GM19025 (cell line): Measurements from ENCODE around the gene EVL.
A peak's percentile ranks its signal among the peaks of the same experiment; 100 is the strongest.
"Not testable (repeated sequence)": the region's sequence is repeated elsewhere in the genome, so short reads cannot be mapped to it uniquely, and the experiment has no call there.

Experiments used
- ATAC-seq: cut with Tn5 transposase; IDR thresholded peaks from one replicate; pipeline ENCODE4 v1.9.1; 2021; ENCODE audit warnings: mild to moderate bottlenecking, low read depth, moderate library complexity; ENCODE audit not compliant: unreplicated experiment

Gene EVL

GRCh38 chr14:100065111-100065871 lies at the start of gene EVL:
Gene EVL (plus strand): TSS chr14:100065422. CDS start chr14:100065501, 79 bp downstream.
- ATAC-seq, result peak; percentile 50

- ATAC-seq, result no peak
Measured at GRCh38 chr14:100017553-100017952, 47.7 kb upstream of the EVL start.

GRCh38 chr14:100018054-100018453 lies 47.2 kb upstream of the EVL start:
- ATAC-seq, result no peak

- ATAC-seq, result no peak
Measured at GRCh38 chr14:100018482-100018881, 46.7 kb upstream of the EVL start.

- no peak for ATAC-seq
Measured at GRCh38 chr14:100019156-100019744, 46.0 kb upstream of the EVL start.

GRCh38 chr14:100020629-100021028 lies 44.6 kb upstream of the EVL start:
- ATAC-seq, result no peak

- no peak for ATAC-seq
Measured at GRCh38 chr14:100022772-100023451, 42.3 kb upstream of the EVL start.

GRCh38 chr14:100025111-100025510 lies 40.1 kb upstream of the EVL start:
- no peak for ATAC-seq

GRCh38 chr14:100027771-100028490 lies 37.3 kb upstream of the EVL start:
- ATAC-seq, result no peak

- no peak for ATAC-seq
Measured at GRCh38 chr14:100028990-100029677, 36.1 kb upstream of the EVL start.

- ATAC-seq, result not testable (repeated sequence)
Measured at GRCh38 chr14:100030006-100030405, 35.2 kb upstream of the EVL start.

GRCh38 chr14:100030452-100031153 lies 34.6 kb upstream of the EVL start:
- no peak for ATAC-seq

- no peak for ATAC-seq
Measured at GRCh38 chr14:100031506-100032281, 33.5 kb upstream of the EVL start.

- no peak for ATAC-seq
Measured at GRCh38 chr14:100032738-100033137, 32.5 kb upstream of the EVL start.

- ATAC-seq, result no peak
Measured at GRCh38 chr14:100033347-100034075, 31.7 kb upstream of the EVL start.

- no peak for ATAC-seq
Measured at GRCh38 chr14:100034468-100034867, 30.8 kb upstream of the EVL start.

GRCh38 chr14:100034961-100035500 lies 30.2 kb upstream of the EVL start:
- no peak for ATAC-seq

- no peak for ATAC-seq
Measured at GRCh38 chr14:100035700-100036099, 29.5 kb upstream of the EVL start.
